Hematopoietic multipotent progenitor cell treated with erythropoietin and hydrocortisone succinate and interleukin-3 and kit ligand, for 8 days (in vitro differentiated cells): Measurements from ENCODE around the gene A3GALT2.
"Not testable (repeated sequence)": the region's sequence is repeated elsewhere in the genome, so short reads cannot be mapped to it uniquely, and the experiment has no call there.

Experiments
- DNase-seq: peaks from one replicate; pipeline ENCODE4 v3.0.0-alpha.2; 2015

A3GALT2 gene

GRCh38 chr1:33309351-33309750 is 11.5 kb downstream of the A3GALT2 start:
- not testable (repeated sequence) for DNase-seq

GRCh38 chr1:33307494-33307864 is 13.4 kb downstream of the A3GALT2 start:
- DNase-seq, result no peak

GRCh38 chr1:33306653-33307493 is 14.0 kb downstream of the A3GALT2 start:
- no peak for DNase-seq

DNA sequence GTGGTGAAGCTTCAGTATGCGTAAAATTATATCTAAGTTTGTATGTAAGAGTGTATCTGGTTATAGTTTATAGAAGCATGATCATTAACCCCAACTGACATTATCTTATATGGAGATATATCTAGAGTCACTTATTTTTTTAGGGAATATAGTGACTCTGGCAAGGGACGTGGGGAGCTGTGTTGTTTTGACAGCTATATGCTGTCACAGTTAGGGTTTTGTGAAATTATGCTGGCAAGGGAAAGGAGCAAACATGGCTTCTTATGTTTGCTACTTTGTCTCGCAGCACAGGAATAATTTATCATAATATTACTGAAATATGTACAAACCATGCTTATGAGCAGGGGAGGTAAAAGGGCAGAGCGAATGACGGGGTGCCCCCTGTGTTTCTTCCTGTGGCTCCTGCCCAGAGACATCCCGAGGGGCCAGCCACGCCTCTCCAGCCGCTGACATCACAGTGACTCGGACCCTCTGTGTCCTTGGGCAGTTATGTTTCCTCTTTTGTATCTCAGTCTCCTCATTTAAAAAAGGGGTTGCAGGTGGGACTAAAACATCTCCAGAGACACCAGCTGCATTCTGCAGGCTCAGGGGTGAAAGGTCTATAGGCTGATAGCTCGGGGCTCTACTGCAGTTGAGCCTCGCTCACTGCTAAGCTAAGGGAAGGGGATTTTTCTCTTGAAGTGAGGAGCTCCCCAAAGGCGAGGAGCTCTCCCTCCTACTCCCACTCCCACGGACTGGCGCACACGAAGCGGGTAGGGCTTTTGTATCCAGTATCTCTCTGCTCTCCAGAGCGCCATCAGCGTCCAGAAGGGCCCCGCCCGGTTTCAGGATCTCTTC is 14.9 kb downstream of the A3GALT2 start:
- DNase-seq, result no peak

DNA sequence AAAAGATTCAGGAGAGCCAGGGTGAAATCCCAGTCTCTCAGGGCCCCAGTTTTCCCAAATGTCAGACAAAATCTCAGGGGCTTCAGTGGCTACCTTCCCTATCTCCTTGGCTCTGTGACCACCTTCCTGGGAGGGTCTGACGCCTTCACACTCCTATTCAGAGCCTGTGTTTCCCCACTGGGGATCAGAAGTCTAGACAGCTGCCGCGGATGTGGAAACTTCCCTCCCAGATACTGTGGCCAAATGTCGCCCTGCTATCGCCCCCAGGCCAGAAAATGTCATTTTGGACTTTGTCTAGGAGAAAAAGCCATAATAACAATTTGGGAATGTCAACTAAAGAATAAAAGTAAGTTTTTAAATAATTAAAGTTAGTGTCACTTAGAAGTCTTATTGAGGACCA is 15.9 kb downstream of the A3GALT2 start:
- DNase-seq, result no peak

- no peak for DNase-seq
Measured at GRCh38 chr1:33302325-33302724, 18.6 kb downstream of the A3GALT2 start.

DNA sequence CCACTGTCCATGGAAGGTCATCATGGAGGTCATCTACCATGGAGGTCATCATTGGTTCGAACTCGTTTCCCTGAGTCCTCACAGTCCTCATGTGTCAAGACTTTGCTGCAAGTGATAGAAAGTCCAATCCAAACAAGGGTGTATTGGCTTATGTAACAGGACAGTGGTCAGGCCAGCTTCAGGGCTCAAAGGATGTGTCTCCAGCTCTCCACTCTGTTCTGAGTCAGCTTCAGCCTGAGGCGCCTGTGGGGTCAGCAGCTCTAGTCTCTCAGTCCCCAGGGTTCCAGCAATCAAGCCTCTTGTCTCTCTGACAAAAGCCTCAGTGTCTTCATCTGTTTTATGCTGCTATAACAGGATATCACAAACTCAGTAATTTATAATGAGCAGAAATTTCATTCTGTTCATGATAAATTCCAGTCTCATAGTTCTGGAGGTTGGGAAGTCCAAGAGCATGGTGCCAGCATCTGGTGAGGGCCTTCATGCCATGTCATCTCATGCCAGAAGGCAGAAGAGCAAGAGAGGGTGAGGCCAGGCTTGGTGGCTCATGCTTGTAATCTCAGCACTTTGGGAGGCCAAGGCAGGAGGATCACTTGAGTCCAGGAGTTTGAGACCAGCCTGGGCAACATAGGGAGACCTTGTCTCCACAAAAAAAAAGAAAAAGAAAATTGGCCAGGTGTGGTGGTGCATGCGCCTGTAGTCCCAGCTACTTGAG is 19.5 kb downstream of the A3GALT2 start:
- no peak for DNase-seq

- DNase-seq, result peak; percentile 38
Measured at GRCh38 chr1:33300673-33301072, 20.2 kb downstream of the A3GALT2 start.

DNA sequence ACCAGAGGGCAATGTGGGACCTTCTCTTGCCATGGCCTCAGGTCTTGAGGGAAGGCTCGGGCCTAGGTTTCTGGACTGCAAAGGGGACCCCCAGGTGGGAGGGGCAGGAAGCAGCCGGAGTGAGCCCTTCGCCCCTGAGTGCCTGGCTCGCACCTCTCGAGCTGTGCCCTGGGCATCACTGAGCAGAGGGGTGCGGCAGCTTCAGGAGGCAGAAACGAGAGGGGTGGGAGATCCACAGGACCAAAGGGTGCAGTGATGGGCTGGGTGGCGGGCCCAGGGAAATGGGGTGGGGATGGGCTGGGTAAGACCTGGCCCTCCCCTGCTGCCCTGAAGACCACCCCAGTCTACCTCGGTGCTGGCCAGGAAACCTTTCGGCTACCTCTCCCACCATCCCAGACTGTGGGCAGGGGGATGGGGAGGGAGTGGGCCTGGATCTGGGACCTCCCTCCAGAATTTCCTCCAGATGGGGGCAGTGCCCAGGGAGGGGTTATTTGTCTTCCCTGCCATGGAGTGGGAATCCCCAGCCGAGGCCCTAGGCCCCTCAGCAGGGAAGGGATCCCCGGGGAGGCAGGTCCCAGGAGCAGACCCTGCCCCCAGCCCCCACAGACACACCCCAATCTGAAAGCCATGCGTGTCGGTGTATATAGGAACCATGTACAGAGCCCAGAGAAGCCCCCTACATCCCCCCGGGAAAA is 21.3 kb downstream of the A3GALT2 start:
- DNase-seq, result no peak

GRCh38 chr1:33298623-33299277 is 22.1 kb downstream of the A3GALT2 start:
- DNase-seq, result peak; percentile 83

DNA sequence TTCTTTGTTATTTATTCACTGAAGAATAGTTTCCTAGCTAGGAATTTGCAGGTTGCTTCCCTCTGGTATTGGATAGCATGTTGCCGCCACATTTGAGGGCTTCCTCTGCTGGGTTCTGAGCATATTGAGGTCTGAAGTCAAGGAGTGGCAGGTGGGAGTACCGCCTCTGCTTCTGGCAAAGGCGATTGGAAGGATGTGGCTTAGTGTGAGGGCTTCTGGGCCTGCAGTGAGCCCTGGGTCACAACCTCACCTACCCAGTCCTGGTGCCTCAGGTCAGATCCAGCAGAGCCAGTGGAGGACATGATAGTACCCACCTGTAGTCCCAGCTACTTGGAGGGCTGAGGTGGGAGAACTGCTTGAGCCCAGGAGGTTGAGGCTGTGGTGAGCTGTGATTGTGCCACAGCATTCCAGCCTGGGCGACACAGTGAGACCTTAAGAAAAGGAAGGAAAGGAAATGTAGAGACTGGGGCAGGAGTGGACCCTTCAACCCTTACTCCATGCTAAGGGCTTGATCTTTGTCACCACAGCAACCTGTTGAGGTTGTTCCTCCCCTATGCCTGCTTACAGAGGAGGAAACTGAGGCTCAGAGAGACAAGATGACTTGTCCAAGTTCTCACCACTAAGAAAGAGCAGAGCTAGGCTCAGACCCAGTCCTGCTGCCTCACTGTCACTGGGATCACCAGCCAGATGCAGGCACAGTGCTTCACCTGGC is 22.8 kb downstream of the A3GALT2 start:
- no peak for DNase-seq

DNA sequence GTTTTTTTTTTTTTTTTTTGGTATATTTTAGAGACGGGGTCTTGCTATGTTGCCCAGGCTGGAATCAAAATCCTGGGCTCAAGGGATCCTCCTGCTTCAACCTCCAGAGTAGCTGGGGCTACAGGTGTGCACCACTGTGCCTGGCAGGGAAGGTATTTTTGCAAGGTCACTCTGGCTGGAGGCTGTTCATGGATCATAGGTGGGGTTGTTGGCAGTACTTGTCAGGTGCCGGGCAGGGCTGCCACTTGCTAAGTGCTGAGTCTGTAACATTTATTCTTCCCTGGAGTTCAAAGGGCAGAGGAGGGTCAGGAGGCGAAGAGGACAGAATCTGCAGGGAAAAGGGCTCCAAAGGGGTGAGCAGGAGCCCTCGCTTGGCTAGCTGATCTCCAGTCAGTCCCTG is 24.1 kb downstream of the A3GALT2 start:
- DNase-seq, result no peak

DNA sequence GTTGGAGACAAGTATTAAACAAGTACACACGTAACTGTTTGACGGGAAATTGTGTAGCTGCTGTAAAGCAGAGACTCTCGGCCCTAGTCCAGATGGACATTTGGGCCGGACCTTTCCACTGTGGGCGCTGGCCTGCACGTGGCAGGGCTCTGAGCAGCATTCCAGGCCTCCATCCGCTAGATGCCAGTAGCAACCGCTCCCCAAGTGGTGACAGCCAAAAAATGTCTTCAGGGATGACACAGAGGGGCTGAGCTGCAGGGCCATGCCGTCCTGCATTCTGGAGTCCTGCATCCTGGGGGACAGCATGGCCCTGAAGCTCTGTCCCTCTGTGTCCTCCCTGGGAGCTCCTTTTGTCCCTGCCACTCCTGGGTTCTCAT is 24.8 kb downstream of the A3GALT2 start:
- no peak for DNase-seq

DNA sequence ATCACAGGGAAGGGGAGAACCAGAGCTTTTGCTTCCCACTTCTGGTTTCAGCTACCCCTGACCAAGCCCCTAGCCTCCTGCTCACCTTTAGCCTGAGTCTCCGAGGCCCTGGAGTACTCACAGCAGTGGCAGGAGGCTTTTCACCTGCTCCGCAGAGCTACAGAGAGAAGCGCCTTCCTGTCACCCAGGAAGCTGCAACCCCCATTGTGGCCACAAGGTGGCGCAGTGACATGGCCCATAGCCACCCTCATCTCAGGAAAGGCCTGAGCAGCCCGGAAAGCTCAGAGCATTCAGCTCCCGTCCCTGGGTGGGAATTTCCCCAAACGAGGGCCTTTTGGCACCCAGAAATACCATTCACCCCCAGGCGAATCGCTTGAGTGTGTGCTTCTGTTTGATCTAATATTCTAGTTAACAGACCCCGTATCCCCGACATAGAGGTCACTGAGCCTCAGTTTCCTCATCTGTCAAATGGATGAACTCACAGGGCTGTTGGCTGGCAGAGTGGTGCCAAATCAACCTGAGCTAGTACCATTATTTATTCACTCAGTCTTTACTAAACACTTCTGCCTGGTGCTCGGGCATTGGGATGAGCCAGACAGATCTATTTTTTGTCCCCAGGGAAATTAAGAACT is 25.3 kb downstream of the A3GALT2 start:
- DNase-seq, result peak; percentile 80

GRCh38 chr1:33295023-33295422 is 25.9 kb downstream of the A3GALT2 start:
- DNase-seq, result no peak

GRCh38 chr1:33294071-33295010 is 26.6 kb downstream of the A3GALT2 start:
- DNase-seq, result no peak

- no peak for DNase-seq
Measured at GRCh38 chr1:33292726-33293340, 28.1 kb downstream of the A3GALT2 start.

GRCh38 chr1:33290615-33291014 is 30.3 kb downstream of the A3GALT2 start:
- not testable (repeated sequence) for DNase-seq

GRCh38 chr1:33289858-33290154 is 31.1 kb downstream of the A3GALT2 start:
- no peak for DNase-seq
